GM13977 (cell line): ENCODE results near the gene P4HTM.

Experiments used
- DNase-seq: peaks from one replicate; pipeline ENCODE4 v3.0.0; 2012; ENCODE audit warnings: low spot score
- in situ Hi-C: fragments of 300-500 bp; cut with MboI; formaldehyde crosslinking; loops from one replicate; pipeline ENCODE4 v1.12.0; 2022; ENCODE audit warnings: low sequenced_read_pairs, low pct_unique_long_range_greater_than_20kb, mixed read lengths, inconsistent platforms; ENCODE audit not compliant: unreplicated experiment
- TF ChIP-seq, protein P1 (sequence below): IDR thresholded peaks from 2 replicates; pipeline ENCODE4 v1.5.1; 2012; ENCODE audit warnings: mild to moderate bottlenecking, control low read depth; ENCODE audit not compliant: insufficient read depth; ENCODE audit errors: extremely low read depth, missing control alignments

Gene P4HTM

DNA sequence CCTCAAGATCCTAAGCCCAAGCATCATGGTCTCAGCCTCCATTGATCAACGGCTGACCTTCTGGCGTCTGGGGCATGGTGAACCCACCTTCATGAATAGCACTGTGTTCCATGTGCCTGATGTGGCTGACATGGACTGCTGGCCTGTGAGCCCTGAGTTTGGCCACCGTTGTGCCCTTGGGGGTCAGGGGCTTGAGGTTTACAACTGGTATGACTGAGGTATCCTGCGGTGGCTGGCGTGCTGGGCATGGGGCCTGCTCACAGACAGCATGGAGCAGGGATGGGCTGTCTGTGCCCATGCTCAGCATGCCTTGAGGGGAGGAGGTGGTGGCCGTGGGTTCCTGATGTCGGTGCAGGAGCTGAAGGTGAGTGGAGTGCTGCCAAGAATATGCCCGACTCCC is 25.0 kb downstream of the P4HTM start:
- TF ChIP-seq, protein P1, sequence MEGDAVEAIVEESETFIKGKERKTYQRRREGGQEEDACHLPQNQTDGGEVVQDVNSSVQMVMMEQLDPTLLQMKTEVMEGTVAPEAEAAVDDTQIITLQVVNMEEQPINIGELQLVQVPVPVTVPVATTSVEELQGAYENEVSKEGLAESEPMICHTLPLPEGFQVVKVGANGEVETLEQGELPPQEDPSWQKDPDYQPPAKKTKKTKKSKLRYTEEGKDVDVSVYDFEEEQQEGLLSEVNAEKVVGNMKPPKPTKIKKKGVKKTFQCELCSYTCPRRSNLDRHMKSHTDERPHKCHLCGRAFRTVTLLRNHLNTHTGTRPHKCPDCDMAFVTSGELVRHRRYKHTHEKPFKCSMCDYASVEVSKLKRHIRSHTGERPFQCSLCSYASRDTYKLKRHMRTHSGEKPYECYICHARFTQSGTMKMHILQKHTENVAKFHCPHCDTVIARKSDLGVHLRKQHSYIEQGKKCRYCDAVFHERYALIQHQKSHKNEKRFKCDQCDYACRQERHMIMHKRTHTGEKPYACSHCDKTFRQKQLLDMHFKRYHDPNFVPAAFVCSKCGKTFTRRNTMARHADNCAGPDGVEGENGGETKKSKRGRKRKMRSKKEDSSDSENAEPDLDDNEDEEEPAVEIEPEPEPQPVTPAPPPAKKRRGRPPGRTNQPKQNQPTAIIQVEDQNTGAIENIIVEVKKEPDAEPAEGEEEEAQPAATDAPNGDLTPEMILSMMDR, result no peak
- in situ Hi-C loops, result no loop called here

GRCh38 chr3:49015765-49016164 is 25.7 kb downstream of the P4HTM start:
- DNase-seq, result no peak
- TF ChIP-seq, protein P1, result no peak
- in situ Hi-C loops, result no loop called here

More for the DNA sequence above, 25.0 kb downstream of the P4HTM start:
- DNase-seq, result no peak

DNA sequence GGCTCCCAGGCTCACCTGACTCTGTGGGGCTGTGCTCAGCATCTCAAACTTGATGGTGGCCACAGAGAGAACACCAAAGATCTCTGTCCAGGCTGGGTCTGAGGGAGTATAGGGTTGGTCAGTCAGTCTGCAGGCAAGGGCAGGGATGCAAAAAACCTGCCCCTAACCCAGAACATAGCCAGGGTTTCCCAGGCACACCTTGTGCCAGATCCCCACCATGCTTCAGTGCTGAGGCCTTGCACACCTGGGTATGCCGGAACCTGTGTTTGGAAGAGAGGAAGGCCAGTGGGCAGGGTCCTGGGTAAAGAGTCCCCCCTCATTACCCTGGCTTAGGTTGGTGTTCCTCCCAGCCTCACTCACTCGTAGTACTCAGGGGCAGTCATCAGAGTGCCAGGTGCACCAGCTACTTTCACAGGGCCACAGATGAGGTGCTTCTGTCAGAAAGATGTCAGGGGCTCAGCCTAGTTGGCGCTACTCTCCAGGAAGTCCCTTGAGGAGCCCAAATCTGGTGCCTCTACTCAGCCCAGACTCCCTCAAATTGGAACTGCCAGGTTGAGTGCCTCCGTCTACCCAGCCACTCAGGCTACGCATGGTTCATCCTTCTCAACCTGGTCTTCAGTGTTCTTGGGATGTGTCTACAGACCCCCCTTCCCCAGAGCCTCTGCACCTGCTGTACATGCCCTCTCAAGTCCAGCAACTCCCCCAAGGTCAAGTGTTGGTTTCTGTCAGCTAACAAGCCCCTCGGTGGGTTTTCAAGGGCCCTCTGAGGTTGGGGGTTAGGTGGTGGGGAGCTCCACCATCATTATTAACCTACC is 26.6 kb downstream of the P4HTM start:
- in situ Hi-C loops, result no loop called here
- DNase-seq, result no peak
- TF ChIP-seq, protein P1, result no peak

DNA sequence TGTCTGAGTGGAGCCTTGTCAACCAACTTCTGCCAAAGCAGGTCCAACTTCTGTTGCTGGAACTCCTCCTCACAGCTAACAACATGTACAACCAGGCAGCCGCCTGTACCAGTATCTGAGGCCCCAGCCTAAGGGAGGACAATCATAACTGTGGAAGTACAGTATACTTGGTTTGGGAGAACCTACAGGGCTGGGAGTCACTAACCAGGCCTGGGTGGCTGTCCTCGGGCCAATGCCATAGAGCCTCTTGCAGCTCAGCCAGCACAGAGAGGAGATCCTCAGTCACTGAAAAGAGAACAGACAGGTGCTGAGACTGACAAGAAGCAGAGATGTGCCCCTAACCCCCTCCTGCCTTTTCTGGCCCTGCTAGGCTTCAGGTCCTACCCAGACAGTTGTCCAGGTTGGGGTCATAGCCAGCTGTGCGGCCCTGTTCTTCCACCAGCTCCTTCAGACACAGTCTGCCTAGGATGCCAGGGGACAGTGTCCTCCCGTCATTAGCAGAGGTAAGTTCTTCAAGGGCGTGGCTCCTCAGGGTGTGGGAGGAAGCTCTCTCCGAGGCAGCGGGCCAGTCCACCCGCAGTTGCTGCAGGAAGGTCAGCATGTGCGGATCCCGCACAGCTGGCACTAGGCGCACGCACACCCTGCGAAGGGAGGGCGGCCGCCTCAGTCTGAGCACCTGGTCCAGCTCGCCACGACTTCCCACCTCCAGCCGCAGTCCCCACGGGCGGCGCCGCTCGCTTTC is 27.4 kb downstream of the P4HTM start:
- in situ Hi-C loops, result no loop called here
- TF ChIP-seq, protein P1, result no peak
- DNase-seq, result no peak

DNA sequence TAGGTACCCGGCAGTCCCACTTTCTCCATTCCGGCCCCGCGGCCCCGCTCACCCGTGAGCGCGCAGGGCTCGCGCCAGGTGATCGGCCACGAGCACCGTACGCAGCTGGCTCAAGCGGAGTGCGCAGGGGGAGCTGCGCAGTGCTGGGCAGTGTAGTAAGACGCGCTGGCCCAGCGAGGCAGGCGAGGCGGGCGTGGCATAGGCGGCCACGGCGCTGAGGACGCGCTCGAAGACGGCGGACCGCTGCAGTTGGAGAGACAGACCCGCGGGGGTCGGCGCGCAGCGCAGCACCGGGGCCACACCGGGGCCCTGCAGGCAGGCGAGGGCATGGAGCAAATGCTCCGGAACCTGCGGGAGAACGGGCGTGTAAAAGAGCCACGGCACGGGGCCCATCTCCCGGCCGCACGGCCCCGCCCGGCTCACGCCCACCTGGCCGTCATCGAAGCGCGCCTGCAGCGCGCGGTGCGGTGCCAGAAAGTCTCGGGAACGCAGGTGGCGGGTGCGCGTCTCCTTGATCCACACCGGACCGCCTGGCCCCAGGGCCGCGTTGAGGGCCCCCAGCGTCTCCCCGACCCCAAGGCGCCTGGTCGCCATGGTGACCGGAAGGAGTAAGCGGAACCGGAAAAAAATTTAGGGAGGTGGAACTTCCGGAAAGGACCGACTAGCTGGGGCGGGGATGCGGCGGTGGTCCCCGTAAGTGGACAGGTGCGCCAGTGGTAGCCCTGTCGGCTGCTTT is 28.1 kb downstream of the P4HTM start, which contains the start of gene DALRD3:
DALRD3 (minus strand) TSS at position 610 of the 736 bp plus-strand sequence; CDS start at position 594, 16 bp downstream.
- in situ Hi-C loops, result no loop called here
- TF ChIP-seq, protein P1, result no peak
- DNase-seq, result peak; percentile 92

- TF ChIP-seq, protein P1, result no peak
- DNase-seq, result no peak
- in situ Hi-C loops, result no loop called here
Observed at GRCh38 chr3:49018707-49019006, 28.6 kb downstream of the P4HTM start.
